GM23338 (cell line): ENCODE results near the gene RSPH1.

Experiments
- CREB1 ChIP-seq: fragments of 250-450 bp; sonication (Bioruptor Pico); IDR thresholded peaks from 2 replicates; pipeline ENCODE4 v1.5.0; 2020; ENCODE audit warnings: low read depth, mild to moderate bottlenecking, moderate library complexity
- EZH2 ChIP-seq: fragments of 200-600 bp; sonication (generic); IDR thresholded peaks from one replicate; pipeline ENCODE4 v1.8.0; 2017; ENCODE audit warnings: antibody characterized with exemption, mild to moderate bottlenecking, low read depth; ENCODE audit not compliant: unreplicated experiment
- JUNB ChIP-seq: IDR thresholded peaks from one replicate; pipeline ENCODE4 v1.6.1; 2016; ENCODE audit warnings: antibody characterized with exemption; ENCODE audit not compliant: unreplicated experiment
- POLR2AphosphoS5 ChIP-seq: IDR thresholded peaks from 2 replicates; pipeline ENCODE4 v1.6.1; 2016; ENCODE audit warnings: antibody characterized with exemption, low read depth
- TF ChIP-seq, protein P1 (sequence below), 2 experiments: fragments of 200-600 bp in 1 of 2; sonication (generic) in 1 of 2; conservative IDR thresholded peaks; 2 replicates each; pipeline versions ENCODE4 v1.5.1 to v1.6.1; 2016 to 2017; ENCODE audit warnings: antibody characterized with exemption in 2 of 2, low read depth in 2 of 2, mild to moderate bottlenecking in 2 of 2, moderate library complexity in 1 of 2
- TF ChIP-seq, protein P2 (sequence below): IDR thresholded peaks from one replicate; pipeline ENCODE4 v1.6.1; 2018; ENCODE audit warnings: antibody characterized with exemption; ENCODE audit not compliant: unreplicated experiment

DNA sequence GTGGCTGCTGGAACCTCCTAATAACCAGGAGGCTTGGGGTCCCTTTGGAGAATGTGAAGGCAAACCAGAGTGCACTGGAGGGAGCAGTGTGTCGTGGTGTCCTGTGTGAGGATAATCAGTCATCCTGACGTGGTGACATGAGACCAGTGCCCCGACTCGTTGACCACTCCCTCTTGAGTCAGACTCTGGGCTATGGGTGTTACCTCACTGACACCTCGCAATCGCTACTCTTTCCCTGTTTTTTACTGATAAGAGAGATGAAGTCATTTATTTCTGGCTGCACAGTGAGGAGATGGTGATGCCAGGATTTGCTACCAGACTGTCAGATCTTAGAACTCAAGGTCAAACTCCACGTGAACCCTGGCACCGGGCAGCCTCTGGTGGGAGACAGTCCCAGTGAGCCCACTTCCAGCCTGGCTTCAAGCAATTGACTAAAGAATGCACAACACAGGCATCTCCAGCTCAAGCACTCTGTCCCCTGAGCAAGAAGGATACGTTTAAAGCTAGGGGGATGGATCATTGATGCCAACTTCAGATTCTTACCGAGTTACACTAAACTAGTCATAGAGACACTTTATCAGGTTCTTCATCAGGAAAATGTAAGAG is 62.0 kb downstream of the RSPH1 start:
- TF ChIP-seq EZH2 (no peak), CREB1 (no peak), POLR2AphosphoS5 (no peak), JUNB (no peak)
- TF ChIP-seq, protein P1, sequence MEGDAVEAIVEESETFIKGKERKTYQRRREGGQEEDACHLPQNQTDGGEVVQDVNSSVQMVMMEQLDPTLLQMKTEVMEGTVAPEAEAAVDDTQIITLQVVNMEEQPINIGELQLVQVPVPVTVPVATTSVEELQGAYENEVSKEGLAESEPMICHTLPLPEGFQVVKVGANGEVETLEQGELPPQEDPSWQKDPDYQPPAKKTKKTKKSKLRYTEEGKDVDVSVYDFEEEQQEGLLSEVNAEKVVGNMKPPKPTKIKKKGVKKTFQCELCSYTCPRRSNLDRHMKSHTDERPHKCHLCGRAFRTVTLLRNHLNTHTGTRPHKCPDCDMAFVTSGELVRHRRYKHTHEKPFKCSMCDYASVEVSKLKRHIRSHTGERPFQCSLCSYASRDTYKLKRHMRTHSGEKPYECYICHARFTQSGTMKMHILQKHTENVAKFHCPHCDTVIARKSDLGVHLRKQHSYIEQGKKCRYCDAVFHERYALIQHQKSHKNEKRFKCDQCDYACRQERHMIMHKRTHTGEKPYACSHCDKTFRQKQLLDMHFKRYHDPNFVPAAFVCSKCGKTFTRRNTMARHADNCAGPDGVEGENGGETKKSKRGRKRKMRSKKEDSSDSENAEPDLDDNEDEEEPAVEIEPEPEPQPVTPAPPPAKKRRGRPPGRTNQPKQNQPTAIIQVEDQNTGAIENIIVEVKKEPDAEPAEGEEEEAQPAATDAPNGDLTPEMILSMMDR (conservative IDR thresholded peaks at IDR 0.05; ENCODE audit: low read depth in 2 of 2), result no peak
- TF ChIP-seq, protein P2, sequence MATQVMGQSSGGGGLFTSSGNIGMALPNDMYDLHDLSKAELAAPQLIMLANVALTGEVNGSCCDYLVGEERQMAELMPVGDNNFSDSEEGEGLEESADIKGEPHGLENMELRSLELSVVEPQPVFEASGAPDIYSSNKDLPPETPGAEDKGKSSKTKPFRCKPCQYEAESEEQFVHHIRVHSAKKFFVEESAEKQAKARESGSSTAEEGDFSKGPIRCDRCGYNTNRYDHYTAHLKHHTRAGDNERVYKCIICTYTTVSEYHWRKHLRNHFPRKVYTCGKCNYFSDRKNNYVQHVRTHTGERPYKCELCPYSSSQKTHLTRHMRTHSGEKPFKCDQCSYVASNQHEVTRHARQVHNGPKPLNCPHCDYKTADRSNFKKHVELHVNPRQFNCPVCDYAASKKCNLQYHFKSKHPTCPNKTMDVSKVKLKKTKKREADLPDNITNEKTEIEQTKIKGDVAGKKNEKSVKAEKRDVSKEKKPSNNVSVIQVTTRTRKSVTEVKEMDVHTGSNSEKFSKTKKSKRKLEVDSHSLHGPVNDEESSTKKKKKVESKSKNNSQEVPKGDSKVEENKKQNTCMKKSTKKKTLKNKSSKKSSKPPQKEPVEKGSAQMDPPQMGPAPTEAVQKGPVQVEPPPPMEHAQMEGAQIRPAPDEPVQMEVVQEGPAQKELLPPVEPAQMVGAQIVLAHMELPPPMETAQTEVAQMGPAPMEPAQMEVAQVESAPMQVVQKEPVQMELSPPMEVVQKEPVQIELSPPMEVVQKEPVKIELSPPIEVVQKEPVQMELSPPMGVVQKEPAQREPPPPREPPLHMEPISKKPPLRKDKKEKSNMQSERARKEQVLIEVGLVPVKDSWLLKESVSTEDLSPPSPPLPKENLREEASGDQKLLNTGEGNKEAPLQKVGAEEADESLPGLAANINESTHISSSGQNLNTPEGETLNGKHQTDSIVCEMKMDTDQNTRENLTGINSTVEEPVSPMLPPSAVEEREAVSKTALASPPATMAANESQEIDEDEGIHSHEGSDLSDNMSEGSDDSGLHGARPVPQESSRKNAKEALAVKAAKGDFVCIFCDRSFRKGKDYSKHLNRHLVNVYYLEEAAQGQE, result no peak
